Measurements from ENCODE around the gene CHTF18.

The CHTF18 gene

DNA sequence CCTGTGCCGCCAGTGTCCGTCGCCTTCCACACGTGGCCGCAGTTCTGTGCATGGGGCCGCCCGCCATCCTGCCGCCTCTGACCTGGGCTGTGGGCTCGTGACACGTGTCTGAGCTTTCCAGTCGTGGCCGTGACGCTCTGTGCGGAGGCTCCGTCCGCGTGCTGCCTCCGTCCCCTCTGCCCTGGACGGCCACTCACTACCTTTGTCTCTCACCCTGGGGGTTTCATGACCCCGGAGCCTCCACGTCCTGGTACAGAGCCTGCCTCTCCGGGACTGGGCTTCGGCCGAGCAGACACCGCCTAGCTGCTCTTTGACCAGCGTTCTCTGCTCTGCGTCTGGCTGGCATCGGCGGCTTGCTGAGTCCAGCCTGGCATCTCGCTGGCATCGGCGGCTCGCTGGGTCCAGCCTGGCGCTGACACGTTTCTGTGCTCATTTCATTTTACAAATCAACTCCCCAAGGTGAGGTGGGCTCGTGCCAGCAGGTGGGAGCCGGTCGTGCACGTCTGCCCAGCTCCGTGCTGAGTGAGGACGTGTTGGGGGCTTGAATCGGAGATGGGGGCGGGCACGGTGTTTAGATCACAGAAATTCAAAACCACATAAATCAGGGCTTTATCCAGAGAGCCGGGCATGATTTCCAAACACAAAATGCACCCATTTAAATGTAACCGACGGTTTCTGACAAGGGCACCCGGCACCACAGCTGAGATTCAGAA lies 56.4 kb downstream of the CHTF18 start:
- DNase-seq (ENCODE audit: low read depth in 2 of 2, low spot score in 1 of 2) = no peak

DNA sequence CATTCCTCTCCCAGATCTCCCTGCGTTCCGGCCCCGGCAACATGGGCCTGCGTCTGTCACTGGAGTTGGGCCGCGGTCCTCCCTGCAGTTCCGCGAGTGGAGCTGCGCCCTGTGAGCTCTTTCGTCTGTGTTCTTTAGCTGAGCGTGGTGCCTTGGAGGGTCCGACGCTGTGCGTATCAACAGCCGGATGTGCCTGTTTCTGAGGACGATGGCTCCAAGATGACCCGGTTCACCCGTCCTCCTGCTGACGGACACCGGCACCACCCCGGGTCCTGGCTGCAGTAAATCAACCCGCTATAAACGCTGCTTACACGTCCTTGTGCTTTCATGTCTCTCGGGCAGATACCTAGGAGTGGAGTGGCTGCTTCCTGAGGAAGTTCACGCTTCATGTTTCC lies 56.9 kb downstream of the CHTF18 start:
- DNase-seq (ENCODE audit: low read depth in 2 of 2, low spot score in 1 of 2) = no peak

DNA sequence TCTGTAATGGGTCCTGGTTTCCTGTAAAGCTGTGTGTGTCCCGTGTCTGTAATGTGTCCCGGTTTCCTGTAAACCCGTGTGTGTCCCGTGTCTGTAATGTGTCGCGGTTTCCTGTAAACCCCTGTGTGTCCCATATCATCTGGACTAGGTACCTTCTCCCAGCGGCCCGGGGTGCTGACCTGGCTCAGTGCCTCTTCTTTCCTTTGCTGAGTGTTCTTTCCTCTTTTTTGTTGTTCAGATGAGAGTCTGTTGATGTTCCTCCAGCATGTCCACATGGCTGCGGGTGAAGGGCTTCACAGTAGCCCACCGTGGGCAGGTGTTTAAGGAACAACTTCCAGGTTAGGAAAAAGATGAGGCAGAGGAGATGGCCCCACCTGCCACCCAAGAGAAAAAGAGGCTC lies 58.7 kb downstream of the CHTF18 start:
- no peak for DNase-seq (ENCODE audit: low read depth in 2 of 2, low spot score in 1 of 2)
